GM10248 (cell line): ENCODE results near the gene HSF2.

Experiments
- CTCF ChIA-PET: fragments of 300-600 bp; sonication (Branson Sonifier 250); formaldehyde crosslinking; extraction: SDS; loops from one replicate; lab custom pipeline; 2021; ENCODE audit warnings: antibody characterized with exemption; lab: Yijun Ruan, JAX
- POLR2A ChIA-PET: fragments of 350-650 bp; sonication (Branson Sonifier 250); formaldehyde crosslinking; extraction: SDS; loops from one replicate; lab custom pipeline; 2020; ENCODE audit warnings: antibody characterized with exemption; lab: Yijun Ruan, JAX
- DNase-seq: peaks from one replicate; pipeline ENCODE4 v3.0.0; 2012; ENCODE audit errors: extremely low spot score
- TF ChIP-seq, protein P1 (sequence below): IDR thresholded peaks from 2 replicates; pipeline ENCODE4 v1.5.1; 2012; ENCODE audit warnings: mild to moderate bottlenecking, low read depth; ENCODE audit errors: extremely low read depth, missing control alignments, control extremely low read depth

HSF2 gene

DNA sequence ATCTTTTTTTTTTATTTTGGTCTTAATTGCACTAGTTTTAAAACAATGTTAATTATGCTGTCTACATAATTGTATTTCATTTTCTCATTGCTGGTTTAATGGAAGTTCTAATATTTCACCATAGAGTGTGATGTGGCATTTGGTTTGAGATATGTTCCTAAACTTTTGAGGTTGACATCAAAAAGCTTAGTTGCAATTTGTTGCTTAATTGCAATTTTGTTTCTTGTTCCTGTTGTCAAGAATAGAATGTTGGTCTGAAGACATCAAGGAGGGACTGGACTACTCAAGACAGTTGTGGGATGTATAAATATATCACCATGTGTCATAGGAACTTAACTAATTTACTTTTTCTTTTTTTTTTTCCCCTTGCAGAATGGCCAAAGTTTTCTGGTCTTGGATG is 12.5 kb downstream of the HSF2 start:
- ChIA-PET POLR2A (no interaction called here), CTCF (interaction anchor here (2.1 kb wide), 1 partner anchor 14 kb away, joined by 8 read pairs; no protein-coding TSS in a partner anchor)
- DNase-seq: no peak
- TF ChIP-seq, protein P1, sequence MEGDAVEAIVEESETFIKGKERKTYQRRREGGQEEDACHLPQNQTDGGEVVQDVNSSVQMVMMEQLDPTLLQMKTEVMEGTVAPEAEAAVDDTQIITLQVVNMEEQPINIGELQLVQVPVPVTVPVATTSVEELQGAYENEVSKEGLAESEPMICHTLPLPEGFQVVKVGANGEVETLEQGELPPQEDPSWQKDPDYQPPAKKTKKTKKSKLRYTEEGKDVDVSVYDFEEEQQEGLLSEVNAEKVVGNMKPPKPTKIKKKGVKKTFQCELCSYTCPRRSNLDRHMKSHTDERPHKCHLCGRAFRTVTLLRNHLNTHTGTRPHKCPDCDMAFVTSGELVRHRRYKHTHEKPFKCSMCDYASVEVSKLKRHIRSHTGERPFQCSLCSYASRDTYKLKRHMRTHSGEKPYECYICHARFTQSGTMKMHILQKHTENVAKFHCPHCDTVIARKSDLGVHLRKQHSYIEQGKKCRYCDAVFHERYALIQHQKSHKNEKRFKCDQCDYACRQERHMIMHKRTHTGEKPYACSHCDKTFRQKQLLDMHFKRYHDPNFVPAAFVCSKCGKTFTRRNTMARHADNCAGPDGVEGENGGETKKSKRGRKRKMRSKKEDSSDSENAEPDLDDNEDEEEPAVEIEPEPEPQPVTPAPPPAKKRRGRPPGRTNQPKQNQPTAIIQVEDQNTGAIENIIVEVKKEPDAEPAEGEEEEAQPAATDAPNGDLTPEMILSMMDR: no peak

DNA sequence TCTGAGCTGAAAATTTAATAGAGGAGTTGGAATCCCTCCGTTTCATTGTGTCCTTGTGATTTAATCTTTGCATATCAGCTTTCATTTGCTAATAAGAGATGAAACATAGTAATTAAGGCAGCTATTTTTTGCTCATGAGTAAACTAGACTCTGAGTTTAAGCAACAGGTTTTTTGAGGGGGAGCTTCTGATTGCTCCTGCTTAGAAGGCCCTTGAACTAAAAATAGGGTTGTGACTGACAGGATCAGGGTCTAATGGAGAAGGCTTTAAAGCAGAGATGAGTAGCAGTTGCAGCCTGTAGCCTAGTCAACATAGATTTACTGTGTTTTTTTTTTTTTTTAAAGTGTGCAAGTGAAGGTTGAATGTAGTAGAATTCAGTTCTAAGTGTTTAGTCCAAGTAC is 17.4 kb downstream of the HSF2 start:
- POLR2A ChIA-PET: no interaction called here
- CTCF ChIA-PET: interaction anchor here (0.8 to 4.1 kb wide), 6 partner anchors 8 to 75 kb away, joined by 3 to 14 read pairs (median 4); no protein-coding TSS in a partner anchor
- TF ChIP-seq, protein P1: no peak
- no peak for DNase-seq

DNA sequence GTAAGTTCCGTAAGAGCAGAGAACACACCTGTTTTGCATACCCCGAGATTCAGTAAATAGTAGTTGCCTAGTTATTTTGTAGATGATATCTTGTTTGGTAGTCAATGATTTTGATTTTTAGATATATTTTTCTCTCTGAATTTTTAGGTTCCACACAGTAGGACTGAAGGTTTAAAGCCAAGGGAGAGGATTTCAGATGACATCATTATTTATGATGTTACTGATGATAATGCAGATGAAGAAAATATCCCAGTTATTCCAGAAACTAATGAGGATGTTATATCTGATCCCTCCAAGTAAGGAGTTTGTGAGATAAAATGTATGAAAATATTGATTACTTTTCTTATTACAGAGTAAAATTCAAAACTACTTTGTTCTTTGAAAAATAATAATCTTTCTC is 22.6 kb downstream of the HSF2 start:
- POLR2A ChIA-PET: no interaction called here
- TF ChIP-seq, protein P1: no peak
- CTCF ChIA-PET: interaction anchor here (1.3 kb wide), 1 partner anchor 10 kb away, joined by 4 read pairs; no protein-coding TSS in a partner anchor
- no peak for DNase-seq

DNA sequence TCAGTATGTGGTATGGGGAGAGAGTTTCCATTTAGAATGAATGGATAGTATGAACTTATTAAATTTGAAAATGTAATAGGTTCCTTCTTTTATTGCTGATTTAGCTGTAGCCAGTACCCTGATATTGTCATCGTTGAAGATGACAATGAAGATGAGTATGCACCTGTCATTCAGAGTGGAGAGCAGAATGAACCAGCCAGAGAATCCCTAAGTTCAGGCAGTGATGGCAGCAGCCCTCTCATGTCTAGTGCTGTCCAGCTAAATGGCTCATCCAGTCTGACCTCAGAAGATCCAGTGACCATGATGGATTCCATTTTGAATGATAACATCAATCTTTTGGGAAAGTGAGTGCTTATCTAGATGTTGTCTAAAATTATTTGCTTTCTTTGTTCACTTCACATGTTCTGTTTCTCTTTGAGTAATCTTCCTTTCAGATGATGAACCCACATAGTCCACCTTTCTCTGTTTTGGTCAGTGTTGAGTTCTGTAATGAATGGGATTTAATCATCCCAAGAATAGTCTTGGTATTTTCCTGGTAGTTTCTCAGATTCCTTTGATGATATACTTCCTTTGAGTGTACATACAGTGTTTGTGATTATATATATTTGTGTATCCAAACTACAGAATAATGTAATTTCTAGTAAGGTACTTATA is 23.3 kb downstream of the HSF2 start:
- TF ChIP-seq, protein P1: no peak
- no peak for DNase-seq
- ChIA-PET CTCF (interaction anchor here (1.3 kb wide), 1 partner anchor 10 kb away, joined by 4 read pairs; no protein-coding TSS in a partner anchor), POLR2A (no interaction called here)

DNA sequence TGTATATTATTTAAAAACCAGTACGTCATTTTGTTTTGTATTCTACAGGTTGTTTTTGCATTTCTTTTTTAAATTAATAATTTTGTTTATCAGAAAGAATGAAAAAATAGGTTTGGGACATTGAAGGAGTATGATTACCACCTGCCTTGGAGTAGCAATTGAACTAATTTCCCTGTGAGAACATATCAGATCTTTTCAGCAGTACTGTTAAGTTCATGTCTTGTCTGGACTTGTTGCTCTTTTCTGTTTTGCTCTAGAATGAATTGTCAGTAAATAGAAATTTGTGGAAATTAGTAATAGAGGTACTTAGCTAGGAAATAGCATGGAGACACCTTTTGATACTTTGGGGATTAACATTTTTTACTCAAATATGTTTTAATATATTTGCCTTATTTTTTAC is 24.3 kb downstream of the HSF2 start:
- POLR2A ChIA-PET: no interaction called here
- CTCF ChIA-PET: no interaction called here
- no peak for DNase-seq
- TF ChIP-seq, protein P1: no peak

DNA sequence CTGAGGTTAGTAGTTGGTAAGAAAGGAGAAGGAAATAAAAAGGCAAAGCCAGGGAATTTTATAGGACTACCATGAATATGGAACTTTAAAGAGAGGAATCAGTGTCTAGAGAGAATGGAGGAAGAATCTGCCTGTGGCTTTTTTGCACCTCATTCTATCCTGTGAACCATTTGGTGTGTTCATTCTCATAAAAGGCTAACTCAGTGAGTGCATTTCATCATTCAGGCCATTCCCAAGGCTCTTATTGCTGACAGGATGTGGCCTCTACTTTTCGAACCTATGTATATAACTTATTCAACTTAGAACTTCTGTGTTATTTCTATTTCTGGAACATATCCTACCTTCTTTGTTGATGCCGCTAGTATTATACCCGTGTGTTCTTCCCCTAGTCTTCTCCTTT is 27.1 kb downstream of the HSF2 start:
- TF ChIP-seq, protein P1: no peak
- POLR2A ChIA-PET: no interaction called here
- CTCF ChIA-PET: interaction anchor here (0.9 to 2.0 kb wide), 5 partner anchors 9 to 66 kb away, joined by 3 to 8 read pairs (median 4); no protein-coding TSS in a partner anchor
- DNase-seq: no peak

DNA sequence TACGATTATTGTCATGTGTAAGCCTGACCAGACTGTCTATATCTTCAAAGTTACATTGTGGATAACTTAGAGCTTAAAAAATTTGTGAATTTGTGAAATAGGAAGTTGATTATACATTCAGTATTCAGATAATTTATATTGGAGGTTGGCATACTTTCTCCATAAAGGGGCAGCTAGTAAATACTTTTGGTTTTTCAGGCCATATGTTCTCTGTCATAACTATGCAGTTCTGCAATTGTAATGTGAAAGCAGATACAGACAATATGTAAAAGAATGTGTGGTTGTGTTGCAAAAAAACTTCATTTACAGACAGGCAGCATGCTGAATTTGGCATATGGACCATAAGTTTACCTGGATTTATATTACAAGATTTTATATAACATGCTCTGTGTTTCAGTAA is 29.3 kb downstream of the HSF2 start:
- no peak for DNase-seq
- ChIA-PET CTCF (interaction anchor here (1.5 kb wide), 1 partner anchor 9 kb away, joined by 3 read pairs; no protein-coding TSS in a partner anchor), POLR2A (no interaction called here)
- TF ChIP-seq, protein P1: no peak
